Uterus (tissue), 4 donors: ENCODE results near the gene KCNK10. TPM values are rescaled to one million over a fixed set of nuclear protein-coding genes. Genes with fewer than 3 reads are reported as not detected.

Experiments
- DNase-seq, 2 donors: peaks; one replicate each; pipeline ENCODE4 v3.0.0-alpha.2; 2019 to 2020
- H3K27ac ChIP-seq, 2 donors: fragments of 200-600 bp; sonication (generic); 1 replicate in 1 of 2; 2 replicates in 1 of 2; pipeline ENCODE4 v1.5.1; 2016 to 2018
- H3K27me3 ChIP-seq, 2 donors: fragments of 200-600 bp; sonication (generic); one replicate each; pipeline ENCODE4 v1.5.1; 2018 to 2019; ENCODE audit warnings: control low read depth in 1 of 2
- H3K36me3 ChIP-seq, 2 donors: fragments of 200-600 bp; sonication (generic); one replicate each; pipeline ENCODE4 v1.5.1; 2019; ENCODE audit warnings: control low read depth in 1 of 2
- H3K4me1 ChIP-seq, 2 donors: fragments of 200-600 bp; sonication (generic); one replicate each; pipeline ENCODE4 v1.5.1; 2018 to 2019; ENCODE audit warnings: control low read depth in 1 of 2
- H3K4me3 ChIP-seq, 2 donors: fragments of 200-600 bp; sonication (generic); 1 replicate in 1 of 2; 2 replicates in 1 of 2; pipeline ENCODE4 v1.5.1; 2018 to 2019; ENCODE audit warnings: mild to moderate bottlenecking in 1 of 2
- H3K9me3 ChIP-seq, 2 donors: fragments of 200-600 bp; sonication (generic); one replicate each; pipeline ENCODE4 v1.5.1; 2019; ENCODE audit warnings: control low read depth in 1 of 2
- CTCF ChIP-seq, 4 experiments: fragments of 200-600 bp in 2 of 4; fragments of 450-650 bp in 2 of 4; sonication (generic) in 2 of 4; IDR thresholded peaks; one replicate each; pipeline ENCODE4 v1.5.1; 2016 to 2019; ENCODE audit warnings: antibody characterized with exemption in 4 of 4, mild to moderate bottlenecking in 2 of 4, moderate library complexity in 1 of 4
- POLR2A ChIP-seq, 2 donors: fragments of 450-650 bp; IDR thresholded peaks; one replicate each; pipeline ENCODE4 v1.6.1; 2016; ENCODE audit warnings: antibody characterized with exemption in 2 of 2, mild to moderate bottlenecking in 1 of 2, moderate library complexity in 1 of 2
- intact Hi-C: fragments of 100-400 bp; cut with DNase I; formaldehyde crosslinking; loops from one replicate; pipeline ENCODE4 v1.15.1; 2023; ENCODE audit warnings: low total_unique reads
- total RNA-seq, 4 donors: library from RNA; depleted of rRNA in 3 of 4; stranded (reverse); fragments of >200 nt in 3 of 4; gene quantifications; one replicate each; pipeline versions ENCODE4 v1.1.0 to v1.2.4, GENCODE V29; 2014 to 2023
- donor health status: DM: yes; HTN: yes; CAD: no.

Gene KCNK10
- total RNA-seq, 4 donors from 2014 or later = 0.14 TPM; not detected in 3

- no peaks in the 10 kb centered on the region for H3K9me3 ChIP-seq
- H3K4me1 ChIP-seq = no peaks in the 10 kb centered on the region
- H3K4me3 ChIP-seq = no peak overlapping the region
- no peaks in the 10 kb centered on the region for H3K27me3 ChIP-seq
- no peak for DNase-seq
- H3K36me3 ChIP-seq = no peaks in the 10 kb centered on the region
- intact Hi-C loops = no loop called here
- no peak overlapping the region for H3K27ac ChIP-seq
- no peak for TF ChIP-seq CTCF (IDR thresholded peaks at IDR 0.05)
Observed at GRCh38 chr14:88199882-88200281, 123.2 kb downstream of the KCNK10 start.

- Histone ChIP-seq H3K36me3 (no peaks in the 10 kb centered on the region), H3K27me3 (no peaks in the 10 kb centered on the region), H3K4me3 (no peak overlapping the region), H3K4me1 (no peaks in the 10 kb centered on the region), H3K27ac (no peak overlapping the region), H3K9me3 (no peaks in the 10 kb centered on the region)
- intact Hi-C loops = no loop called here
- no peak for DNase-seq
- TF ChIP-seq POLR2A (IDR thresholded peaks at IDR 0.05) (no peak), CTCF (IDR thresholded peaks at IDR 0.05) (no peak)
Observed at GRCh38 chr14:88198446-88198845, 124.6 kb downstream of the KCNK10 start.

GRCh38 chr14:88196925-88197324 lies 126.1 kb downstream of the KCNK10 start:
- no peak for TF ChIP-seq POLR2A (IDR thresholded peaks at IDR 0.05)
- no peak for TF ChIP-seq CTCF (IDR thresholded peaks at IDR 0.05)
- no peak overlapping the region for H3K27ac ChIP-seq
- H3K27me3 ChIP-seq = no peaks in the 10 kb centered on the region
- no peaks in the 10 kb centered on the region for H3K9me3 ChIP-seq
- no peaks in the 10 kb centered on the region for H3K4me1 ChIP-seq
- no peaks in the 10 kb centered on the region for H3K36me3 ChIP-seq
- intact Hi-C loops = no loop called here
- no peak overlapping the region for H3K4me3 ChIP-seq
- DNase-seq = no peak

- intact Hi-C loops = no loop called here
- TF ChIP-seq CTCF (IDR thresholded peaks at IDR 0.05) (no peak), POLR2A (IDR thresholded peaks at IDR 0.05) (no peak)
- Histone ChIP-seq H3K9me3 (no peaks in the 10 kb centered on the region), H3K36me3 (no peaks in the 10 kb centered on the region), H3K27me3 (no peaks in the 10 kb centered on the region), H3K4me1 (no peaks in the 10 kb centered on the region), H3K27ac (no peak overlapping the region), H3K4me3 (no peak overlapping the region)
- no peak for DNase-seq
Observed at GRCh38 chr14:88196116-88196890, 126.8 kb downstream of the KCNK10 start.

- Histone ChIP-seq H3K27ac (no peak overlapping the region), H3K4me3 (no peak overlapping the region), H3K36me3 (no peaks in the 10 kb centered on the region), H3K4me1 (no peaks in the 10 kb centered on the region), H3K27me3 (no peaks in the 10 kb centered on the region), H3K9me3 (no peaks in the 10 kb centered on the region)
- intact Hi-C loops = no loop called here
- no peak for DNase-seq
- TF ChIP-seq POLR2A (IDR thresholded peaks at IDR 0.05) (no peak), CTCF (IDR thresholded peaks at IDR 0.05) (no peak)
Observed at GRCh38 chr14:88195676-88196075, 127.4 kb downstream of the KCNK10 start.
